GM23338 (cell line): ENCODE data around the gene ERCC1. TPM values are rescaled to one million over a fixed set of nuclear protein-coding genes. Genes with fewer than 3 reads are reported as not detected.

Source experiments
- ATAC-seq: fragments of 200-7000 bp; cut with Tn5 transposase; 3 replicates; pipeline ENCODE4 v1.9.1; 2020
- DNase-seq: peaks from one replicate; pipeline ENCODE4 v3.0.0-alpha.2; 2015; ENCODE audit warnings: low spot score
- H2AFZ ChIP-seq: fragments of 200-600 bp; sonication (generic); 2 replicates; pipeline ENCODE4 v1.8.0; 2016; ENCODE audit warnings: antibody characterized with exemption, mild to moderate bottlenecking, moderate library complexity
- H3F3A ChIP-seq: fragments of 200-600 bp; sonication (generic); replicated peaks from 2 replicates; pipeline ENCODE4 v1.8.0; 2017; ENCODE audit warnings: antibody characterized with exemption, mixed run types, low read depth
- H3K27ac ChIP-seq: fragments of 200-600 bp; sonication (generic); 2 replicates; pipeline ENCODE4 v1.6.1; 2016; ENCODE audit warnings: low read depth
- H3K27me3 ChIP-seq: fragments of 200-600 bp; sonication (generic); 2 replicates; pipeline ENCODE4 v1.8.0; 2016; ENCODE audit warnings: mild to moderate bottlenecking, mixed run types, moderate library complexity; ENCODE audit not compliant: insufficient read depth
- H3K36me3 ChIP-seq: fragments of 200-600 bp; sonication (generic); 2 replicates; pipeline ENCODE4 v1.8.0; 2016; ENCODE audit warnings: mild to moderate bottlenecking; ENCODE audit not compliant: insufficient read depth
- H3K4me1 ChIP-seq: fragments of 200-600 bp; sonication (generic); 2 replicates; pipeline ENCODE4 v1.8.0; 2016; ENCODE audit warnings: mild to moderate bottlenecking, moderate library complexity; ENCODE audit not compliant: insufficient read depth
- H3K4me2 ChIP-seq: fragments of 200-600 bp; sonication (generic); 2 replicates; pipeline ENCODE4 v1.7.1; 2017; ENCODE audit warnings: mixed run types
- H3K4me3 ChIP-seq: fragments of 200-600 bp; sonication (generic); 2 replicates; pipeline ENCODE4 v1.6.1; 2016; ENCODE audit warnings: mixed run types
- H3K79me2 ChIP-seq: fragments of 200-600 bp; sonication (generic); replicated peaks from 2 replicates; pipeline ENCODE4 v1.8.0; 2017; ENCODE audit warnings: mild to moderate bottlenecking; ENCODE audit not compliant: insufficient read depth
- H3K9me2 ChIP-seq: fragments of 200-600 bp; sonication (generic); 2 replicates; pipeline ENCODE4 v1.8.0; 2017; ENCODE audit not compliant: insufficient read depth
- H4K20me1 ChIP-seq: fragments of 200-600 bp; sonication (generic); replicated peaks from 2 replicates; pipeline ENCODE4 v1.8.0; 2017; ENCODE audit warnings: mild to moderate bottlenecking; ENCODE audit not compliant: insufficient read depth
- H3K27ac Mint-ChIP-seq: 2 replicates; pipeline ENCODE4 v1.8.0; 2020; ENCODE audit warnings: inconsistent platforms, mild to moderate bottlenecking, moderate library complexity, mixed read lengths
- H3K27me3 Mint-ChIP-seq: 3 replicates; pipeline ENCODE4 v1.8.0; 2022; ENCODE audit warnings: low read depth, mild to moderate bottlenecking, moderate library complexity, mixed read lengths, inconsistent platforms; ENCODE audit not compliant: insufficient read depth, poor library complexity
- H3K36me3 Mint-ChIP-seq: 3 replicates; pipeline ENCODE4 v1.8.0; 2021; ENCODE audit warnings: low read depth, mild to moderate bottlenecking, inconsistent platforms, moderate library complexity, mixed read lengths
- H3K4me1 Mint-ChIP-seq: 3 replicates; pipeline ENCODE4 v1.8.0; 2020; ENCODE audit warnings: mild to moderate bottlenecking, inconsistent platforms, mixed read lengths
- H3K4me3 Mint-ChIP-seq: 3 replicates; pipeline ENCODE4 v1.8.0; 2021; ENCODE audit warnings: moderate library complexity, mild to moderate bottlenecking, inconsistent platforms, mixed read lengths
- H3K9me3 Mint-ChIP-seq: 3 replicates; pipeline ENCODE4 v1.8.0; 2020; ENCODE audit warnings: moderate library complexity, mild to moderate bottlenecking, inconsistent platforms, mixed read lengths
- CREB1 ChIP-seq: fragments of 250-450 bp; sonication (Bioruptor Pico); IDR thresholded peaks from 2 replicates; pipeline ENCODE4 v1.5.0; 2020; ENCODE audit warnings: low read depth, mild to moderate bottlenecking, moderate library complexity
- CTCF ChIP-seq, 2 experiments: fragments of 200-600 bp in 1 of 2; sonication (generic) in 1 of 2; conservative IDR thresholded peaks; 2 replicates each; pipeline versions ENCODE4 v1.5.1 to v1.6.1; 2016 to 2017; ENCODE audit warnings: antibody characterized with exemption in 2 of 2, low read depth in 2 of 2, mild to moderate bottlenecking in 2 of 2, moderate library complexity in 1 of 2
- ETS1 ChIP-seq: IDR thresholded peaks from 2 replicates; pipeline ENCODE4 v1.6.1; 2016; ENCODE audit warnings: antibody characterized with exemption
- EZH2 ChIP-seq: fragments of 200-600 bp; sonication (generic); IDR thresholded peaks from one replicate; pipeline ENCODE4 v1.8.0; 2017; ENCODE audit warnings: antibody characterized with exemption, mild to moderate bottlenecking, low read depth; ENCODE audit not compliant: unreplicated experiment
- EZH2phosphoT487 ChIP-seq: fragments of 200-600 bp; sonication (generic); IDR thresholded peaks from one replicate; pipeline ENCODE4 v1.8.1; 2018; ENCODE audit warnings: antibody characterized with exemption; ENCODE audit not compliant: unreplicated experiment
- JUNB ChIP-seq: IDR thresholded peaks from one replicate; pipeline ENCODE4 v1.6.1; 2016; ENCODE audit warnings: antibody characterized with exemption; ENCODE audit not compliant: unreplicated experiment
- NANOG ChIP-seq: IDR thresholded peaks from 2 replicates; pipeline ENCODE4 v1.6.1; 2016; ENCODE audit warnings: antibody characterized with exemption, borderline replicate concordance
- POLR2AphosphoS5 ChIP-seq: IDR thresholded peaks from 2 replicates; pipeline ENCODE4 v1.6.1; 2016; ENCODE audit warnings: antibody characterized with exemption, low read depth
- STAT1 ChIP-seq: IDR thresholded peaks from one replicate; pipeline ENCODE4 v1.6.1; 2016; ENCODE audit warnings: antibody characterized with exemption; ENCODE audit not compliant: unreplicated experiment
- ZNF114 ChIP-seq: fragments of 250-450 bp; sonication (Bioruptor Pico); IDR thresholded peaks from 2 replicates; pipeline ENCODE4 v1.5.0; 2020; ENCODE audit warnings: mild to moderate bottlenecking, moderate library complexity
- ZNF331 ChIP-seq: fragments of 250-450 bp; sonication (Bioruptor Pico); IDR thresholded peaks from 2 replicates; pipeline ENCODE4 v1.5.0; 2020; ENCODE audit warnings: low read depth, mild to moderate bottlenecking, moderate library complexity
- ZNF462 ChIP-seq: fragments of 250-450 bp; sonication (Bioruptor Pico); IDR thresholded peaks from 2 replicates; pipeline ENCODE4 v1.5.0; 2020; ENCODE audit warnings: mild to moderate bottlenecking, moderate library complexity
- polyA plus RNA-seq: library from polyadenylated mRNA; unstranded; fragments of >200 nt; fragmentation: Nextera tagmentation; extraction: Ambion mirVana; gene quantifications from 2 replicates; pipeline ENCODE4 v1.2.1, GENCODE V29; 2016
- total RNA-seq: library from RNA; depleted of rRNA; stranded (reverse); fragments of >200 nt; shearing (Covaris generic); gene quantifications from 2 replicates; pipeline ENCODE4 v1.2.3, GENCODE V29; 2014
- TF ChIP-seq, protein P1 (sequence below): IDR thresholded peaks from one replicate; pipeline ENCODE4 v1.6.1; 2018; ENCODE audit warnings: antibody characterized with exemption; ENCODE audit not compliant: unreplicated experiment

ERCC1 gene
- total and polyA plus RNA-seq, 2 experiments from 2014 or later: 39.0 to 52.3 TPM

- Mint-ChIP-seq H3K4me1 (peaks cover 13% of the 10 kb centered on the region), H3K36me3 (no peaks in the 10 kb centered on the region; the same call in 2 of the 3 replicates), H3K27me3 (peaks cover 34% of the 10 kb centered on the region), H3K9me3 (peaks cover 10% of the 10 kb centered on the region; the same call in 2 of the 3 replicates), H3K27ac (no peak overlapping the region), H3K4me3 (peak overlapping the region; percentile 91)
- peak overlapping the region; percentile 59 for H3K4me3 ChIP-seq
- no peaks in the 10 kb centered on the region for H3K9me2 ChIP-seq
- no peaks in the 10 kb centered on the region for H4K20me1 ChIP-seq
- H3K4me1 ChIP-seq: peaks cover 8% of the 10 kb centered on the region
- peak overlapping the region; percentile 98 for H2AFZ ChIP-seq
- H3K27me3 ChIP-seq: peaks cover 49% of the 10 kb centered on the region
- no peak; the same call in 2 of the 3 replicates for ATAC-seq
- peaks cover 29% of the 10 kb centered on the region for H3F3A ChIP-seq
- TF ChIP-seq EZH2 (no peak), JUNB (no peak), NANOG (no peak), ZNF114 (CRISPR knock-in tag) (no peak), CTCF (conservative IDR thresholded peaks at IDR 0.05; ENCODE audit: low read depth in 2 of 2) (no peak), ZNF331 (no peak), POLR2AphosphoS5 (no peak), CREB1 (CRISPR knock-in tag) (no peak), ETS1 (no peak), ZNF462 (no peak), EZH2phosphoT487 (no peak), STAT1 (no peak)
- TF ChIP-seq, protein P1, sequence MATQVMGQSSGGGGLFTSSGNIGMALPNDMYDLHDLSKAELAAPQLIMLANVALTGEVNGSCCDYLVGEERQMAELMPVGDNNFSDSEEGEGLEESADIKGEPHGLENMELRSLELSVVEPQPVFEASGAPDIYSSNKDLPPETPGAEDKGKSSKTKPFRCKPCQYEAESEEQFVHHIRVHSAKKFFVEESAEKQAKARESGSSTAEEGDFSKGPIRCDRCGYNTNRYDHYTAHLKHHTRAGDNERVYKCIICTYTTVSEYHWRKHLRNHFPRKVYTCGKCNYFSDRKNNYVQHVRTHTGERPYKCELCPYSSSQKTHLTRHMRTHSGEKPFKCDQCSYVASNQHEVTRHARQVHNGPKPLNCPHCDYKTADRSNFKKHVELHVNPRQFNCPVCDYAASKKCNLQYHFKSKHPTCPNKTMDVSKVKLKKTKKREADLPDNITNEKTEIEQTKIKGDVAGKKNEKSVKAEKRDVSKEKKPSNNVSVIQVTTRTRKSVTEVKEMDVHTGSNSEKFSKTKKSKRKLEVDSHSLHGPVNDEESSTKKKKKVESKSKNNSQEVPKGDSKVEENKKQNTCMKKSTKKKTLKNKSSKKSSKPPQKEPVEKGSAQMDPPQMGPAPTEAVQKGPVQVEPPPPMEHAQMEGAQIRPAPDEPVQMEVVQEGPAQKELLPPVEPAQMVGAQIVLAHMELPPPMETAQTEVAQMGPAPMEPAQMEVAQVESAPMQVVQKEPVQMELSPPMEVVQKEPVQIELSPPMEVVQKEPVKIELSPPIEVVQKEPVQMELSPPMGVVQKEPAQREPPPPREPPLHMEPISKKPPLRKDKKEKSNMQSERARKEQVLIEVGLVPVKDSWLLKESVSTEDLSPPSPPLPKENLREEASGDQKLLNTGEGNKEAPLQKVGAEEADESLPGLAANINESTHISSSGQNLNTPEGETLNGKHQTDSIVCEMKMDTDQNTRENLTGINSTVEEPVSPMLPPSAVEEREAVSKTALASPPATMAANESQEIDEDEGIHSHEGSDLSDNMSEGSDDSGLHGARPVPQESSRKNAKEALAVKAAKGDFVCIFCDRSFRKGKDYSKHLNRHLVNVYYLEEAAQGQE: no peak
- no peak overlapping the region for H3K27ac ChIP-seq
- H3K36me3 ChIP-seq: no peaks in the 10 kb centered on the region
- DNase-seq: no peak
- H3K79me2 ChIP-seq: no peaks in the 10 kb centered on the region
- H3K4me2 ChIP-seq: peak overlapping the region; percentile 80
These were observed 26.3 kb upstream of the ERCC1 start for GRCh38 chr19:45450012-45450333.
